Chondrocyte (in vitro differentiated cells): Measurements from ENCODE around the gene TBC1D22B. TPM values are rescaled to one million over a fixed set of nuclear protein-coding genes. Genes with fewer than 3 reads are reported as not detected.

Source experiments
- DNase-seq: peaks from one replicate; pipeline ENCODE4 v3.0.0; 2021; ENCODE audit warnings: mixed read lengths, low spot score
- H3K27ac Mint-ChIP-seq: one replicate; pipeline ENCODE4 v1.8.0; 2021; ENCODE audit warnings: mild to moderate bottlenecking, moderate library complexity, mixed read lengths; ENCODE audit not compliant: unreplicated experiment
- H3K27me3 Mint-ChIP-seq: 2 replicates; pipeline ENCODE4 v1.8.0; 2021; ENCODE audit warnings: low read depth, mixed read lengths
- H3K36me3 Mint-ChIP-seq: 2 replicates; pipeline ENCODE4 v1.8.0; 2021; ENCODE audit warnings: low read depth, mixed read lengths
- H3K4me1 Mint-ChIP-seq: 2 replicates; pipeline ENCODE4 v1.8.0; 2021; ENCODE audit warnings: low read depth, mild to moderate bottlenecking, mixed read lengths
- H3K4me3 Mint-ChIP-seq: one replicate; pipeline ENCODE4 v1.8.0; 2021; ENCODE audit warnings: mild to moderate bottlenecking, moderate library complexity, mixed read lengths; ENCODE audit not compliant: unreplicated experiment
- H3K9me3 Mint-ChIP-seq: 2 replicates; pipeline ENCODE4 v1.8.0; 2021; ENCODE audit warnings: low read depth, mixed read lengths
- total RNA-seq: library from RNA; stranded (reverse); gene quantifications from 3 replicates; pipeline ENCODE4 v1.2.1, GENCODE V29; 2021
- TF ChIP-seq, protein P1 (sequence below): fragments of 200-600 bp; sonication (generic); IDR thresholded peaks from 2 replicates; pipeline ENCODE4 v1.5.0; 2021; ENCODE audit warnings: antibody characterized with exemption, mild to moderate bottlenecking, moderate library complexity

TBC1D22B gene
- total RNA-seq, 1 donor from 2014 or later = 11.5 TPM

DNA sequence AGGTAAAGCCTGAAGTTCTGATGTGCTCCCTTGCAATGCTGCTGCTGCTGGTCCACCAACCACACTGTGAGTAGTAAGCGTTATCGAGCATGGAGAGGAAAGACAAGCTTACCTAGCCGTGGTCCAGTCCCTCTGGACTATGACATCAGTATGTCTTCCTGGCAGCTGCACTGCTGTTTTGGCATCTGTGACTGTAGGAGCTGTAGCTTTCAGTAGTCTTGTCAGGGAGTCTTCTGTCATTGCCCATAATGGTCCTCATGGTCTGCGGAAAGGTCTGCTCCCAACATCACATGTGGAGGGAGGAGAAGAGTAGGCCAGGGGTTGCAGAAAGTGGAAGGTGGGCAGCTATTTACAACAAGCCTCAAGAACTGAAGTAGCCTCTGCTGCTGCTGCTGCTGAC, 27.2 kb downstream of the TBC1D22B start:
- Mint-ChIP-seq H3K27me3 (no peaks in the 10 kb centered on the region), H3K9me3 (no peaks in the 10 kb centered on the region), H3K4me3 (no peak overlapping the region), H3K36me3 (peaks cover 22% of the 10 kb centered on the region), H3K27ac (no peak overlapping the region), H3K4me1 (peaks cover 45% of the 10 kb centered on the region)
- DNase-seq = no peak
- TF ChIP-seq, protein P1, sequence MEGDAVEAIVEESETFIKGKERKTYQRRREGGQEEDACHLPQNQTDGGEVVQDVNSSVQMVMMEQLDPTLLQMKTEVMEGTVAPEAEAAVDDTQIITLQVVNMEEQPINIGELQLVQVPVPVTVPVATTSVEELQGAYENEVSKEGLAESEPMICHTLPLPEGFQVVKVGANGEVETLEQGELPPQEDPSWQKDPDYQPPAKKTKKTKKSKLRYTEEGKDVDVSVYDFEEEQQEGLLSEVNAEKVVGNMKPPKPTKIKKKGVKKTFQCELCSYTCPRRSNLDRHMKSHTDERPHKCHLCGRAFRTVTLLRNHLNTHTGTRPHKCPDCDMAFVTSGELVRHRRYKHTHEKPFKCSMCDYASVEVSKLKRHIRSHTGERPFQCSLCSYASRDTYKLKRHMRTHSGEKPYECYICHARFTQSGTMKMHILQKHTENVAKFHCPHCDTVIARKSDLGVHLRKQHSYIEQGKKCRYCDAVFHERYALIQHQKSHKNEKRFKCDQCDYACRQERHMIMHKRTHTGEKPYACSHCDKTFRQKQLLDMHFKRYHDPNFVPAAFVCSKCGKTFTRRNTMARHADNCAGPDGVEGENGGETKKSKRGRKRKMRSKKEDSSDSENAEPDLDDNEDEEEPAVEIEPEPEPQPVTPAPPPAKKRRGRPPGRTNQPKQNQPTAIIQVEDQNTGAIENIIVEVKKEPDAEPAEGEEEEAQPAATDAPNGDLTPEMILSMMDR = no peak

DNA sequence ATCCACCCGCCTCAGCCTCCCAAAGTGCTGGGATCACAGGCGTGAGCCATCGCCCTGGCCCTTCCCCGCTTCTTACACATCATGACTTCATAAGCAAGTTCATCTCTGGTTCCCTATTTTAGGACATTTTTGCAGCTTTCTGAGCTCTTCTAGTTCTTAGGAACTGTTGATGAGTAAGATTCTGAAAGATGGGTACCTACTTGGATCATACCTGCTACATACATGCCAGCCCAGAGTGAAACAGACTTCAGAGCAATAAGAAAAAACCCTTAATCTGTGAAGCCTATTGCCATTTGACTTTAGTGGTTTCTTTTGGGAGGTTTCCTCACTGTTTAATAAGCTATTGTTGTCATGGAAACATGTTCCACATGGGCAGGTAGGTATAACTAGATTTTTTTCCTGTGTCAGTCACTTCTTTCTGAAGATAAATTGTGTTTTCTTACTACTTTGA, 28.3 kb downstream of the TBC1D22B start:
- TF ChIP-seq, protein P1 = no peak
- Mint-ChIP-seq H3K36me3 (peaks cover 24% of the 10 kb centered on the region), H3K4me1 (peaks cover 34% of the 10 kb centered on the region), H3K27ac (no peak overlapping the region), H3K27me3 (no peaks in the 10 kb centered on the region), H3K4me3 (no peak overlapping the region), H3K9me3 (no peaks in the 10 kb centered on the region)
- DNase-seq = no peak

DNA sequence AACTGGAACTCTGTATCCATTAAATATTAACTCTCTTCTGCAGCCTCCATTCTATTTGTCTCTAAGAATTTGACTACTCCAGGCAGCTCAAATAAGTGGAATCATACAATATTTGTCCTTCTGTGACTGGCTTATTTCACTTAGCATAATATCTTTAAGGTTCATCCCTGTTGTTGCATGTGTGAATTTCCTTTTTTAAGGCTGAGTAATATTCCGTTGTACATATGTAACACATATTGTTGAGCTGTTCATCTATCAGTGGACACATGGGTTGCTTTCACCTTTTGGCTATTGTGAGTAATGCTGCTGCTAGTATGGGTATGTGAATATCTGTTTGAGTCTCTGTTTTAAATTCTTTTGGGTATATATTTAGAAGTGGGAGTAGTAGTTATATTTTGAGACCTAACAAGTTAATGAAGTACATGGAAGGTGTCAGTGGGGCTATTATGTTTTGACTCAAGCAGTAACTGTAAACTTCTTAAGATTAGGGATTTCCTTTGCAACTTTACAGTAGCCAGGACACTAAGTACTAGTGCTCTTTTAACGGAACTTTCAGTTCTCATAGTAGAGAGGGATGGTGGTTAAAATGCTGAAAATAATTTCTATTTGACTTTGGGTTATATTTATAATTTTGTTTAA, 30.1 kb downstream of the TBC1D22B start:
- Mint-ChIP-seq H3K9me3 (no peaks in the 10 kb centered on the region), H3K4me3 (no peak overlapping the region)
- DNase-seq = no peak

DNA sequence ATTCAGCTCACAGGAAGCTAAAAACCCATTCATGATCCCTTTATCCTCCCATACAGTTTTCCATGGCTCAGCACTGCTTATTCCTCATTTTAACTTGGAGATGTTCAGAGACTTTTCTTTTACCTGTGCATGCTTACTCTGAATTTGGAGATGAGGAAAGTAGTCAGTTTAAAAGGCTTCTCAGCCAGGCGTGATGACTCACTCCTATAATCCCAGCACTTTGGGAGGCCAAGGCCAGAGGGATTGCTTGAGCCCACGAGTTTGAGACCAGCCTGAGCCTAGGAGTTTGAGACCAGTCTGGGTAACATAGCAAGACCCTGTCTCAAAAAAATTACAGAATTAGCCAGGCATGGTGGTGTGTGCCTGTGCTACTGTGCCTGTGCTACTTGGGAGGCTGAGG, 30.7 kb downstream of the TBC1D22B start:
- peaks cover 33% of the 10 kb centered on the region for H3K36me3 Mint-ChIP-seq
- H3K4me1 Mint-ChIP-seq = peaks cover 11% of the 10 kb centered on the region
- no peak overlapping the region for H3K4me3 Mint-ChIP-seq
- TF ChIP-seq, protein P1 = no peak
- H3K27ac Mint-ChIP-seq = no peak overlapping the region
- H3K9me3 Mint-ChIP-seq = no peaks in the 10 kb centered on the region
- DNase-seq = no peak
- no peaks in the 10 kb centered on the region for H3K27me3 Mint-ChIP-seq

More for the DNA sequence above, 30.1 kb downstream of the TBC1D22B start:
- TF ChIP-seq, protein P1 = no peak
- Mint-ChIP-seq H3K36me3 (peaks cover 32% of the 10 kb centered on the region), H3K27ac (no peak overlapping the region), H3K4me1 (peaks cover 17% of the 10 kb centered on the region), H3K27me3 (no peaks in the 10 kb centered on the region)

DNA sequence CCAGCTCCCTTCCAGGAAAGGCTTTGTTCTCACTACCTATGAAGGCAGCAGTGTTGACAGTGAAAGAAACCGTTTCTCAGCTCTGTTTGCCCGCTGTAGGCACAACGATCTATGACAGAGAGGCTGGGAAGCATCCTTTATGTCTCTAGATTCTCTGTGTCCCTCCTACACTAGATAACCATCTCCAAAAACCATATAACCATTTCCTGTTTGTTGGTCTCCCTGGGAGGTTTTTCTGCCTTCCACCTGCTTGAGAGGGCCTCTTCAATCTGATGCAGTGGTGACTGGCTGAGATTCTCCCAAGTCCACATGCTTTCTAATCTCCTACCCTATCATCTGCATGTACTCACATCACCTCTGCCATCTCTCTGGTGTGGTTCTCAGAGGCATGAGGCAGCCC, 32.4 kb downstream of the TBC1D22B start:
- TF ChIP-seq, protein P1 = no peak
- no peaks in the 10 kb centered on the region for H3K9me3 Mint-ChIP-seq
- DNase-seq = no peak
- H3K4me1 Mint-ChIP-seq = no peaks in the 10 kb centered on the region
- no peak overlapping the region for H3K27ac Mint-ChIP-seq
- peaks cover 36% of the 10 kb centered on the region for H3K36me3 Mint-ChIP-seq
- no peak overlapping the region for H3K4me3 Mint-ChIP-seq
- H3K27me3 Mint-ChIP-seq = no peaks in the 10 kb centered on the region
